ENCODE measurements around the gene LINGO3. TPM values are rescaled to one million over a fixed set of nuclear protein-coding genes. Genes with fewer than 3 reads are reported as not detected.

LINGO3 gene
- total RNA-seq, 1 donor from 2014 or later, result not detected

DNA sequence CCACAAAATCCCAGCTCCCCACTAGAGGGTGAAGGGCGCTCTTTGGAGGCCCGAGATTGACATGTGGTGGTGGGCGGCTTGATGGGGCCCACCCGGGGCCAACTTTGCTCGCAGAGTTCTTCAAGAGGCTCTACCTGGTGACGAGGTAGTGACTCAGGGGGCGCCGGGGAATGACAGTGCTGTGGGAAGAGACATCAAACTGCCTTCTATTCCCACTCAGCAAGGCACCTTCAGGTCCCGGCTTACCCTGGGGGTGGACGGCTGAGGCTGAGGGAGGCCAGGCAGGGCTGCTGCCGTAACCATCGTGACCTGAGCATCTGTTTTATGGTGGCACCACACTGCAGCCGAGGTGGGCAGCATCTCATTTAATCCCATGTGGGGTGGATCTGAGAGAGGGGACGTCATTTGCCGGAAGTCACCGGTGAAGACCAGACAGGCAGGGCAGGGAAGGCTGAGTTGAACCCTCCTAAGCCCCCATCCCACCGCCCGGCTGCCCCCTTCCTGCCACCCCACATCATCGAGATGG lies 1.6 kb downstream of the LINGO3 start:
- Histone ChIP-seq H3K4me3 (no peak overlapping the region), H3K27ac (no peak overlapping the region), H3K9me3 (no peaks in the 10 kb centered on the region), H3K27me3 (peaks cover 4% of the 10 kb centered on the region), H3K4me1 (peaks cover 11% of the 10 kb centered on the region), H3K36me3 (no peaks in the 10 kb centered on the region)
- no peak for DNase-seq (ENCODE audit: extremely low spot score in 2 of 2)
- intact Hi-C loops (cut with DNase I), result no loop called here
- TF ChIP-seq, protein P1, sequence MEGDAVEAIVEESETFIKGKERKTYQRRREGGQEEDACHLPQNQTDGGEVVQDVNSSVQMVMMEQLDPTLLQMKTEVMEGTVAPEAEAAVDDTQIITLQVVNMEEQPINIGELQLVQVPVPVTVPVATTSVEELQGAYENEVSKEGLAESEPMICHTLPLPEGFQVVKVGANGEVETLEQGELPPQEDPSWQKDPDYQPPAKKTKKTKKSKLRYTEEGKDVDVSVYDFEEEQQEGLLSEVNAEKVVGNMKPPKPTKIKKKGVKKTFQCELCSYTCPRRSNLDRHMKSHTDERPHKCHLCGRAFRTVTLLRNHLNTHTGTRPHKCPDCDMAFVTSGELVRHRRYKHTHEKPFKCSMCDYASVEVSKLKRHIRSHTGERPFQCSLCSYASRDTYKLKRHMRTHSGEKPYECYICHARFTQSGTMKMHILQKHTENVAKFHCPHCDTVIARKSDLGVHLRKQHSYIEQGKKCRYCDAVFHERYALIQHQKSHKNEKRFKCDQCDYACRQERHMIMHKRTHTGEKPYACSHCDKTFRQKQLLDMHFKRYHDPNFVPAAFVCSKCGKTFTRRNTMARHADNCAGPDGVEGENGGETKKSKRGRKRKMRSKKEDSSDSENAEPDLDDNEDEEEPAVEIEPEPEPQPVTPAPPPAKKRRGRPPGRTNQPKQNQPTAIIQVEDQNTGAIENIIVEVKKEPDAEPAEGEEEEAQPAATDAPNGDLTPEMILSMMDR (IDR thresholded peaks at IDR 0.05), result no peak
- no peak for TF ChIP-seq POLR2A (IDR thresholded peaks at IDR 0.05)
- no peak for TF ChIP-seq POLR2AphosphoS5 (IDR thresholded peaks at IDR 0.05; ENCODE audit: insufficient read depth in 1 of 2, low read depth in 1 of 2)

DNA sequence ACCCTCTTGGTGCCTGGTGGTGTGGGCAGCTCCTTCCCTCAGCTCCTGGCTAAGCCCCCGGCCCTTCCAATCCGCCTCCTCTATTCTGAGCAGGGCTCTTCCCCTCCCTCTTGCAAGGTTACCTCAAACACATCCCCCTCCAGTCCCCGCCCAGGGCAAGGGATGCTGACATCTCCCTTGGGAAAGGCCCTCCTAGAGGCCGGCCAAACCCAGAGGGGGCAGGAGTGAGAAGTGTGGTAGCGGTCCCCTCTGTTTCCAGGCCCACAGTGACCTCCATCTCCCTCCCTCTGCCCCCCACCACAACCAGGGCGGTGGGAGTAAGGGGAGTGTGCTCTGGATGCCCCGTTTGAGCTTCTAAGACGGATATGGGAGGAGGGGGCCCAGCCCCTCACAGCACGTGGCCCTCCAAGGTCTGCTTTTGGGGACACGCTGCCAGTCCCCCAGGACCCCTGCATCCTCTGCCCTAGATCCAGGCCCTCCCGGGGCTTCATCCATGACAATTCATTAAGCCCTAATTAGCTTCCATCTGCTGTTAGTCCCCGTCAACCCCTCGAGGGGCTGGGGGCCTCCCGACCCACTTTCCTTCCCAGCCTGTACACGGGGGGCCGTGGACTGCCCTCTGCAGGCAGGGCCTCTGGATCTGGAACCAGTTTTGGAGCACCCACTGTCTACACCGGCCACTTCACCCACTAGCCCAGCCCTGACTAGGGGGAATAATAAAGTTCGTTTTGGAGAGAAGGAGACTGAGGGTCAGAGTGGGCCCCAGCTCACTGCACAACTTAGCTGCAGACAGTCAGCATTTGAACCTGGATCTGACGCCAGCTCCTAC lies 2.3 kb downstream of the LINGO3 start:
- Histone ChIP-seq H3K27me3 (peaks cover 4% of the 10 kb centered on the region), H3K9me3 (no peaks in the 10 kb centered on the region), H3K4me3 (no peak overlapping the region), H3K27ac (no peak overlapping the region), H3K4me1 (peaks cover 11% of the 10 kb centered on the region), H3K36me3 (no peaks in the 10 kb centered on the region)
- no peak for DNase-seq (ENCODE audit: extremely low spot score in 2 of 2)
- intact Hi-C loops (cut with DNase I), result no loop called here
- TF ChIP-seq POLR2AphosphoS5 (IDR thresholded peaks at IDR 0.05; ENCODE audit: insufficient read depth in 1 of 2, low read depth in 1 of 2) (no peak), POLR2A (IDR thresholded peaks at IDR 0.05) (no peak)
- TF ChIP-seq, protein P1 (IDR thresholded peaks at IDR 0.05), result no peak

DNA sequence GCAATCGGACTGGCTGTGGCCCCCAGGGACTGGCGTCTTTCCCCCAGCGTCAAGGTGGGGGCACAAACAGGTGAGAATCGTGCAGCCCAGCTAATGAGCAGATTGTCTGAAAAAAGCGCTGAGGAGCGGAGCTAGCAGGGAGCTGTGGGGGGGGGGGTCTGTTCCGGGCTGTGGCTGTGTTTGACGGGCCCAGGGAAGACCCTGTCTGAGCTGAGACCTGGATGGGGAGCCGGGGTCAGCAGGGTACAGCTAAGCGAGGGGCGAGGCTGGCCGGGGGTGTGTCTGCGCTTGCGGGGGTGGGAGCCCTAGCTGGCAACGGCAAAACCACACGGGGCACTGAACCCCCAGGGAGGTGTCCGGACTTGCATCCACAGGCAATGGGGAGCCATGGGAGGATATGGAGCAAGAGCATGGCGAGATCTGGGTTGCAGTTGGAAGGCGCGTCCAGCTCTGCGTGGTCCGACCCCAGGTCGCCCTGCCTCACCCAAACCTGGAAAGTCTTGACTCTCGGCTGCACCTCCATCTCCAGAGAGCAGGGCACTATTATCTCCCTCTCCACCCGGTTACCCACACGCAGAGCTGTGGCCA lies 4.6 kb downstream of the LINGO3 start:
- no peak for DNase-seq (ENCODE audit: extremely low spot score in 2 of 2)
- intact Hi-C loops (cut with DNase I), result no loop called here
- Histone ChIP-seq H3K4me3 (no peak overlapping the region), H3K4me1 (peaks cover 11% of the 10 kb centered on the region), H3K27me3 (no peaks in the 10 kb centered on the region), H3K36me3 (no peaks in the 10 kb centered on the region), H3K9me3 (no peaks in the 10 kb centered on the region), H3K27ac (no peak overlapping the region)
- TF ChIP-seq POLR2AphosphoS5 (IDR thresholded peaks at IDR 0.05; ENCODE audit: insufficient read depth in 1 of 2, low read depth in 1 of 2) (no peak), POLR2A (IDR thresholded peaks at IDR 0.05) (no peak)
- TF ChIP-seq, protein P1 (IDR thresholded peaks at IDR 0.05), result no peak

DNA sequence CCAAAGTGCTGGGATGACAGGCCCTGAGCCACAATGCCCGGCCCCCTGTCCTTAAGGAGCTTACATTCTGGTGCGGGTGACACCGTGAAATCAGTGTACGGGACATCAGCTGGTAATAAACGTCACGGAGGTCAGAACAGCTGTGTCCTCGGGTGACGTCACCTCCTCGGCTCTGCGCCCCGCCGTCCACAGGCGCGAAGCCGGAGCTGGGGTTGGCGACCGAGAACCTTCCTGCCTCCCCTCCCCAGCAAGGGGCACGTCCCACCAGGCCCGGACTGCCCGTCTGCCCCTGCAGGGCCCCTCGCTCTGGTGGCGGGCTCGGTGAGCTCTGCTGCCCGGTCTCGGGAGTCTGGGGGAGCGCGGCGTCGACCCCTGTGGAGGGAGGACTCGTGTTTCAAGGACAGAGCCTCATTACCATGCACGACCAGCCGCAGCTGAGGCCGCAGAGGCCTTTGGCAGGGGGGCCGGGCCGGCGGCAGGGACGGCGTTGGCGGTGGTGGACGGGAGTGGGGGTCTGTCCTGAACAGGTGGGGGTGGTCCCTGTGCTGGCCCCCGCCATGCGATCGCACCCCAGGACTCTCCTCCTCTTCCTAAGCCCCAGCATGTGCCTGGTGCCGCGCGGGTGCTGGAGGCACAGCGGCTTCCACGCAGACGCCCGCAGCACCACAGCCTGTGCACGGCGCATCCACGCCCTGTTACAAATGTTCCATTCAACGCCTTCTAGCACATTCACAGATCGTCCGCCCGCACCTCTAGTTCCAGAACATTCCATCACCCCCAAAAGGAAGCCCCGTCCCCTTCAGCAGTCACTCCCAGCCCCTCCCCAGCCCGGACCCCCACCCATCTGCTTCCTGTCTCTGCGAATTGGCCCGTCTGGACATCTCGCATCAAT lies 5.4 kb downstream of the LINGO3 start:
- intact Hi-C loops (cut with DNase I), result no loop called here
- Histone ChIP-seq H3K9me3 (no peaks in the 10 kb centered on the region), H3K27ac (no peak overlapping the region), H3K36me3 (no peaks in the 10 kb centered on the region), H3K4me3 (peak overlapping the region in 1 of 2 donors; percentile 18), H3K27me3 (no peaks in the 10 kb centered on the region), H3K4me1 (peaks cover 11% of the 10 kb centered on the region)
- DNase-seq (ENCODE audit: extremely low spot score in 2 of 2), result no peak
- no peak for TF ChIP-seq POLR2AphosphoS5 (IDR thresholded peaks at IDR 0.05; ENCODE audit: insufficient read depth in 1 of 2, low read depth in 1 of 2)
- TF ChIP-seq, protein P1 (IDR thresholded peaks at IDR 0.05), result no peak
- TF ChIP-seq POLR2A (IDR thresholded peaks at IDR 0.05), result no peak
